ENCODE data around the gene C6orf89.

The C6orf89 gene

GRCh38 chr6:36954262-36954931 is 68.6 kb downstream of the C6orf89 start, which contains the start of gene PI16:
Gene PI16, plus strand, starts transcription at chr6:36954738. Its CDS starts 23 bp downstream, at chr6:36954761.
- peak; percentile 65 for DNase-seq

- DNase-seq = no peak
These were observed 69.4 kb downstream of the C6orf89 start for GRCh38 chr6:36955136-36955535.

- DNase-seq = no peak
These were observed 70.1 kb downstream of the C6orf89 start for GRCh38 chr6:36955671-36956445.

GRCh38 chr6:36956446-36956820 is 70.7 kb downstream of the C6orf89 start:
- DNase-seq = no peak

- DNase-seq = no peak
These were observed 72.1 kb downstream of the C6orf89 start for GRCh38 chr6:36957773-36958271.

- no peak for DNase-seq
These were observed 73.2 kb downstream of the C6orf89 start for GRCh38 chr6:36958775-36959554.

- DNase-seq = no peak
These were observed 74.0 kb downstream of the C6orf89 start for GRCh38 chr6:36959555-36960250.

- no peak for DNase-seq
These were observed 76.0 kb downstream of the C6orf89 start for GRCh38 chr6:36961441-36962435.

- peak; percentile 98 for DNase-seq
These were observed 77.1 kb downstream of the C6orf89 start for GRCh38 chr6:36962874-36963273.

GRCh38 chr6:36963451-36964290 is 77.9 kb downstream of the C6orf89 start:
- peak; percentile 22 for DNase-seq

GRCh38 chr6:36964349-36964748 is 78.6 kb downstream of the C6orf89 start:
- no peak for DNase-seq

- DNase-seq = no peak
These were observed 79.2 kb downstream of the C6orf89 start for GRCh38 chr6:36964908-36965307.

GRCh38 chr6:36967301-36967700 is 81.5 kb downstream of the C6orf89 start:
- no peak for DNase-seq

- no peak for DNase-seq
These were observed 82.0 kb downstream of the C6orf89 start for GRCh38 chr6:36967757-36968156.

- no peak for DNase-seq
These were observed 82.7 kb downstream of the C6orf89 start for GRCh38 chr6:36968266-36968977.

- DNase-seq = no peak
These were observed 83.5 kb downstream of the C6orf89 start for GRCh38 chr6:36969240-36969691.

- no peak for DNase-seq
These were observed 84.5 kb downstream of the C6orf89 start for GRCh38 chr6:36969988-36970891.

Data from MV-4-11 (cell line).